Lower lobe of right lung (tissue), 2 donors: Measurements from ENCODE around the gene S100A7. TPM values are rescaled to one million over a fixed set of nuclear protein-coding genes. Genes with fewer than 3 reads are reported as not detected.

ENCODE experiments used
- ATAC-seq, 2 donors: fragments of 200-7000 bp; cut with Tn5 transposase; one replicate each; pipeline ENCODE4 v1.9.1; 2020 to 2022; ENCODE audit warnings: mild to moderate bottlenecking in 2 of 2, moderate library complexity in 2 of 2
- DNase-seq: peaks from one replicate; pipeline ENCODE4 v3.0.0-alpha.2; 2020
- H3K27ac ChIP-seq: fragments of 200-600 bp; one replicate; pipeline ENCODE4 v1.8.0; 2022
- H3K27me3 ChIP-seq: fragments of 200-600 bp; one replicate; pipeline ENCODE4 v1.8.0; 2022; ENCODE audit warnings: low read depth
- H3K36me3 ChIP-seq: fragments of 200-600 bp; one replicate; pipeline ENCODE4 v1.8.0; 2022; ENCODE audit warnings: mild to moderate bottlenecking
- H3K4me1 ChIP-seq: fragments of 200-600 bp; one replicate; pipeline ENCODE4 v1.8.0; 2022
- H3K4me3 ChIP-seq: fragments of 200-600 bp; one replicate; pipeline ENCODE4 v1.8.0; 2022; ENCODE audit warnings: mild to moderate bottlenecking
- H3K9me3 ChIP-seq: fragments of 200-600 bp; one replicate; pipeline ENCODE4 v1.8.0; 2022
- intact Hi-C: fragments of 100-400 bp; cut with DNase I; formaldehyde crosslinking; loops from one replicate; pipeline ENCODE4 v1.11.0; 2022
- total RNA-seq: library from RNA; stranded (reverse); fragmentation: NEBNext Ultra II Directional; extraction: Animal tissue kit (Norgen Biotek cat#: 25700); gene quantifications from one replicate; pipeline ENCODE4 v1.2.1, GENCODE V29; 2021
- TF ChIP-seq, protein P1 (sequence below): fragments of 200-600 bp; IDR thresholded peaks from one replicate; pipeline ENCODE4 v1.8.0; 2022; ENCODE audit warnings: antibody characterized with exemption, mild to moderate bottlenecking
- donor health status: DM: no; HTN: yes; CAD: no; lungs with severe emphysema.

The S100A7 gene
- total RNA-seq, 1 donor from 2014 or later, result not detected

GRCh38 chr1:153476491-153477093, 16.1 kb upstream of the S100A7 start:
- Histone ChIP-seq H3K36me3 (no peaks in the 10 kb centered on the region), H3K4me1 (no peaks in the 10 kb centered on the region), H3K27ac (no peak overlapping the region), H3K27me3 (no peaks in the 10 kb centered on the region), H3K9me3 (peaks cover 9% of the 10 kb centered on the region), H3K4me3 (no peak overlapping the region)
- TF ChIP-seq, protein P1, sequence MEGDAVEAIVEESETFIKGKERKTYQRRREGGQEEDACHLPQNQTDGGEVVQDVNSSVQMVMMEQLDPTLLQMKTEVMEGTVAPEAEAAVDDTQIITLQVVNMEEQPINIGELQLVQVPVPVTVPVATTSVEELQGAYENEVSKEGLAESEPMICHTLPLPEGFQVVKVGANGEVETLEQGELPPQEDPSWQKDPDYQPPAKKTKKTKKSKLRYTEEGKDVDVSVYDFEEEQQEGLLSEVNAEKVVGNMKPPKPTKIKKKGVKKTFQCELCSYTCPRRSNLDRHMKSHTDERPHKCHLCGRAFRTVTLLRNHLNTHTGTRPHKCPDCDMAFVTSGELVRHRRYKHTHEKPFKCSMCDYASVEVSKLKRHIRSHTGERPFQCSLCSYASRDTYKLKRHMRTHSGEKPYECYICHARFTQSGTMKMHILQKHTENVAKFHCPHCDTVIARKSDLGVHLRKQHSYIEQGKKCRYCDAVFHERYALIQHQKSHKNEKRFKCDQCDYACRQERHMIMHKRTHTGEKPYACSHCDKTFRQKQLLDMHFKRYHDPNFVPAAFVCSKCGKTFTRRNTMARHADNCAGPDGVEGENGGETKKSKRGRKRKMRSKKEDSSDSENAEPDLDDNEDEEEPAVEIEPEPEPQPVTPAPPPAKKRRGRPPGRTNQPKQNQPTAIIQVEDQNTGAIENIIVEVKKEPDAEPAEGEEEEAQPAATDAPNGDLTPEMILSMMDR, result no peak
- intact Hi-C loops, result no loop called here
- no peak for ATAC-seq
- DNase-seq, result no peak

GRCh38 chr1:153475282-153475681, 14.8 kb upstream of the S100A7 start:
- no peak overlapping the region for H3K4me3 ChIP-seq
- H3K27me3 ChIP-seq, result peaks cover 2% of the 10 kb centered on the region
- DNase-seq, result no peak
- no peak for ATAC-seq
- intact Hi-C loops, result no loop called here
- H3K27ac ChIP-seq, result no peak overlapping the region
- H3K4me1 ChIP-seq, result no peaks in the 10 kb centered on the region
- H3K9me3 ChIP-seq, result peaks cover 12% of the 10 kb centered on the region
- TF ChIP-seq, protein P1, result no peak
- H3K36me3 ChIP-seq, result no peaks in the 10 kb centered on the region

- no peak for ATAC-seq
- H3K27me3 ChIP-seq, result peaks cover 4% of the 10 kb centered on the region
- H3K27ac ChIP-seq, result no peak overlapping the region
- TF ChIP-seq, protein P1, result no peak
- H3K4me3 ChIP-seq, result no peak overlapping the region
- H3K4me1 ChIP-seq, result no peaks in the 10 kb centered on the region
- intact Hi-C loops, result no loop called here
- H3K9me3 ChIP-seq, result peaks cover 12% of the 10 kb centered on the region
- no peaks in the 10 kb centered on the region for H3K36me3 ChIP-seq
- no peak for DNase-seq
Measured at GRCh38 chr1:153474347-153474746, 13.9 kb upstream of the S100A7 start.

- no peak for ATAC-seq
- intact Hi-C loops, result no loop called here
Measured at GRCh38 chr1:153470707-153471106, 10.3 kb upstream of the S100A7 start.

DNA sequence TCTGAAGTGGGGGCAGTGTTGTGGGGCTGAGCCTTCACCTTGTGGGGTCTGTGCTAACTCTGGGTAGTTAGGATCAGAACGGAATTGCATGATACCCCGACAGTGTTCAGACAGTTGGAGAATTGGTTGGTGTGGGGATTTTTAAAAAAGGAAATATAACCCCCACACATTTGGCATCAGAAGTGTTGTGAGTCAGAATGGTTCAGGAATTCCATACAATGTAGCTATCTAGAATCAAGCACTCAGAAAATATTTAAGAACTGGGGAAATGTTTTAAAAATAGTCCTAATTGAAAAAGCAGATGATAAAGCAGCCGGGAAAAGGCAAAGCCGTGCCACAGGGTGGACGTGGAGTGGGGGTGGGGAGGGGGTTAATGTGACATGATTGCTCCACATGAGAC, 6.5 kb upstream of the S100A7 start:
- TF ChIP-seq, protein P1, result no peak
- no peak overlapping the region for H3K27ac ChIP-seq
- H3K9me3 ChIP-seq, result peaks cover 4% of the 10 kb centered on the region
- H3K4me3 ChIP-seq, result no peak overlapping the region
- ATAC-seq (no peak), DNase-seq (no peak)
- intact Hi-C loops, result no loop called here
- H3K4me1 ChIP-seq, result peaks cover 4% of the 10 kb centered on the region
- peaks cover 4% of the 10 kb centered on the region for H3K27me3 ChIP-seq
- H3K36me3 ChIP-seq, result no peaks in the 10 kb centered on the region

More at GRCh38 chr1:153470707-153471106, 10.3 kb upstream of the S100A7 start:
- TF ChIP-seq, protein P1, result no peak
- DNase-seq, result no peak
- peaks cover 12% of the 10 kb centered on the region for H3K9me3 ChIP-seq
- peaks cover 3% of the 10 kb centered on the region for H3K4me1 ChIP-seq
- H3K27me3 ChIP-seq, result peaks cover 4% of the 10 kb centered on the region
- H3K27ac ChIP-seq, result no peak overlapping the region
- no peaks in the 10 kb centered on the region for H3K36me3 ChIP-seq
- no peak overlapping the region for H3K4me3 ChIP-seq
